Stromal cell of bone marrow (primary cell): ENCODE data around the gene CDON.
"Not testable (repeated sequence)": the region's sequence is repeated elsewhere in the genome, so short reads cannot be mapped to it uniquely, and the experiment has no call there.

Experiments used
- DNase-seq: peaks from one replicate; pipeline ENCODE4 v3.0.0-alpha.2; 2012; ENCODE audit warnings: low read depth

The CDON gene

GRCh38 chr11:125995313-125995712 lies 67.4 kb downstream of the CDON start:
- DNase-seq, result no peak

- DNase-seq, result no peak
Measured at GRCh38 chr11:125994509-125994908, 68.2 kb downstream of the CDON start.

- DNase-seq, result no peak
Measured at GRCh38 chr11:125992893-125993292, 69.8 kb downstream of the CDON start.

- DNase-seq, result peak; percentile 94
Measured at GRCh38 chr11:125990244-125990643, 72.4 kb downstream of the CDON start.

- DNase-seq, result no peak
Measured at GRCh38 chr11:125987066-125987641, 75.5 kb downstream of the CDON start.

GRCh38 chr11:125985956-125986355 lies 76.7 kb downstream of the CDON start:
- DNase-seq, result not testable (repeated sequence)

- DNase-seq, result no peak
Measured at GRCh38 chr11:125982348-125982730, 80.3 kb downstream of the CDON start.

- DNase-seq, result no peak
Measured at GRCh38 chr11:125980436-125980835, 82.2 kb downstream of the CDON start.

- no peak for DNase-seq
Measured at GRCh38 chr11:125979511-125979910, 83.2 kb downstream of the CDON start.

GRCh38 chr11:125978778-125979407 lies 83.8 kb downstream of the CDON start:
- no peak for DNase-seq

- DNase-seq, result no peak
Measured at GRCh38 chr11:125978181-125978716, 84.4 kb downstream of the CDON start.

- DNase-seq, result no peak
Measured at GRCh38 chr11:125977333-125977732, 85.3 kb downstream of the CDON start.

- no peak for DNase-seq
Measured at GRCh38 chr11:125976156-125976555, 86.5 kb downstream of the CDON start.

GRCh38 chr11:125975634-125976033 lies 87.0 kb downstream of the CDON start:
- DNase-seq, result no peak

GRCh38 chr11:125974284-125974683 lies 88.4 kb downstream of the CDON start:
- no peak for DNase-seq

- no peak for DNase-seq
Measured at GRCh38 chr11:125971618-125972017, 91.0 kb downstream of the CDON start.

GRCh38 chr11:125968354-125968753 lies 94.3 kb downstream of the CDON start:
- no peak for DNase-seq

- no peak for DNase-seq
Measured at GRCh38 chr11:125967515-125967914, 95.2 kb downstream of the CDON start.

- no peak for DNase-seq
Measured at GRCh38 chr11:125960771-125961170, 101.9 kb downstream of the CDON start.

- no peak for DNase-seq
Measured at GRCh38 chr11:125959931-125960330, 102.7 kb downstream of the CDON start.

- no peak for DNase-seq
Measured at GRCh38 chr11:125959511-125959910, 103.2 kb downstream of the CDON start.

GRCh38 chr11:125958872-125959400 lies 103.7 kb downstream of the CDON start:
- no peak for DNase-seq

- peak; percentile 7 for DNase-seq
Measured at GRCh38 chr11:125957618-125958332, 104.9 kb downstream of the CDON start.
